Osteoblast (primary cell): ENCODE data around the gene SRSF2. TPM values are rescaled to one million over a fixed set of nuclear protein-coding genes. Genes with fewer than 3 reads are reported as not detected.
"Not testable (repeated sequence)": the region's sequence is repeated elsewhere in the genome, so short reads cannot be mapped to it uniquely, and the experiment has no call there.

ENCODE experiments used
- DNase-seq: peaks from one replicate; pipeline ENCODE4 v3.0.0; 2011; ENCODE audit warnings: low spot score, mixed read lengths; ENCODE audit not compliant: insufficient read length; ENCODE audit errors: missing footprints
- H2AFZ ChIP-seq: 2 replicates; pipeline ENCODE4 v1.6.0; 2011; ENCODE audit warnings: mild to moderate bottlenecking, low read length
- H3K27ac ChIP-seq: 2 replicates; pipeline ENCODE4 v1.5.1; 2011; ENCODE audit warnings: mild to moderate bottlenecking, low read depth, low read length, moderate library complexity
- H3K27me3 ChIP-seq: 2 replicates; pipeline ENCODE4 v1.6.0; 2012; ENCODE audit warnings: mild to moderate bottlenecking, control low read depth, inconsistent platforms, low read length, moderate library complexity; ENCODE audit not compliant: insufficient read depth
- H3K36me3 ChIP-seq: 2 replicates; pipeline ENCODE4 v1.5.1; 2011; ENCODE audit warnings: mild to moderate bottlenecking, low read length, control low read depth, moderate library complexity; ENCODE audit not compliant: insufficient read depth
- H3K4me1 ChIP-seq: 2 replicates; pipeline ENCODE4 v1.5.1; 2011; ENCODE audit warnings: mild to moderate bottlenecking, low read length, control low read depth, moderate library complexity; ENCODE audit not compliant: insufficient read depth
- H3K4me2 ChIP-seq: 2 replicates; pipeline ENCODE4 v1.6.0; 2011; ENCODE audit warnings: mild to moderate bottlenecking, low read length; ENCODE audit not compliant: insufficient read depth
- H3K4me3 ChIP-seq: fragments of 200-600 bp; sonication (generic); 3 replicates; pipeline ENCODE4 v1.5.1; 2012; ENCODE audit warnings: mild to moderate bottlenecking, low read length, inconsistent platforms; ENCODE audit not compliant: insufficient read depth
- H3K79me2 ChIP-seq: 2 replicates; pipeline ENCODE4 v1.6.0; 2012; ENCODE audit warnings: mild to moderate bottlenecking, low read length, control low read depth, inconsistent platforms; ENCODE audit not compliant: insufficient read depth
- H3K9me3 ChIP-seq: 2 replicates; pipeline ENCODE4 v1.5.1; 2011; ENCODE audit warnings: low read depth, low read length, control low read depth
- H4K20me1 ChIP-seq: 2 replicates; pipeline ENCODE4 v1.6.0; 2012; ENCODE audit warnings: mild to moderate bottlenecking, low read length, control low read depth; ENCODE audit not compliant: insufficient read depth
- CTCF ChIP-seq: IDR thresholded peaks from 2 replicates; pipeline ENCODE4 v1.5.1; 2011; ENCODE audit warnings: mild to moderate bottlenecking, low read depth, low read length, moderate library complexity; ENCODE audit errors: extremely low read depth
- total RNA-seq: library from RNA; depleted of rRNA; stranded (reverse); fragments of >200 nt; gene quantifications from 2 replicates; pipeline ENCODE4 v1.2.3, GENCODE V29; 2012

SRSF2 gene
- total RNA-seq, 1 donor, result 102 TPM

- peaks cover 97% of the 10 kb centered on the region for H3K79me2 ChIP-seq
- no peaks in the 10 kb centered on the region for H3K9me3 ChIP-seq
- H3K27ac ChIP-seq, result peak overlapping the region; percentile 91
- peak overlapping the region; percentile 66 for H2AFZ ChIP-seq
- H3K27me3 ChIP-seq, result no peaks in the 10 kb centered on the region
- peak overlapping the region; percentile 54 for H3K4me3 ChIP-seq
- peaks cover 5% of the 10 kb centered on the region for H3K36me3 ChIP-seq
- peaks cover 78% of the 10 kb centered on the region for H4K20me1 ChIP-seq
- DNase-seq, result peak; percentile 98
- peak overlapping the region; percentile 65 for H3K4me2 ChIP-seq
- peaks cover 45% of the 10 kb centered on the region for H3K4me1 ChIP-seq
- TF ChIP-seq CTCF, result no peak
Measured at GRCh38 chr17:76700617-76701470, 36.3 kb downstream of the SRSF2 start.

GRCh38 chr17:76700270-76700616, 36.9 kb downstream of the SRSF2 start:
- peak overlapping the region; percentile 48 for H3K4me3 ChIP-seq
- peak overlapping the region; percentile 66 for H2AFZ ChIP-seq

GRCh38 chr17:76698466-76698977, 38.6 kb downstream of the SRSF2 start:
- H4K20me1 ChIP-seq, result peaks cover 74% of the 10 kb centered on the region
- H3K36me3 ChIP-seq, H3K4me2 ChIP-seq, H3K4me3 ChIP-seq, H3K27me3 ChIP-seq, H2AFZ ChIP-seq, H3K9me3 ChIP-seq, DNase-seq: not testable (repeated sequence)
- H3K4me1 ChIP-seq, result peaks cover 56% of the 10 kb centered on the region
- peaks cover 100% of the 10 kb centered on the region for H3K79me2 ChIP-seq
- H3K27ac ChIP-seq, result peak overlapping the region; percentile 91

More at GRCh38 chr17:76700270-76700616, 36.9 kb downstream of the SRSF2 start:
- peaks cover 4% of the 10 kb centered on the region for H3K36me3 ChIP-seq
- H3K4me2 ChIP-seq, result peak overlapping the region; percentile 65
- H3K79me2 ChIP-seq, result peaks cover 97% of the 10 kb centered on the region
- peaks cover 48% of the 10 kb centered on the region for H3K4me1 ChIP-seq
- no peaks in the 10 kb centered on the region for H3K27me3 ChIP-seq
- peak overlapping the region; percentile 91 for H3K27ac ChIP-seq
- TF ChIP-seq CTCF, result no peak
- H3K9me3 ChIP-seq, result no peaks in the 10 kb centered on the region
- no peak for DNase-seq
- H4K20me1 ChIP-seq, result peaks cover 78% of the 10 kb centered on the region

GRCh38 chr17:76697702-76698465, 39.2 kb downstream of the SRSF2 start:
- Histone ChIP-seq H3K9me3 (no peaks in the 10 kb centered on the region), H3K4me3 (no peak overlapping the region), H3K4me2 (no peak overlapping the region), H4K20me1 (peaks cover 70% of the 10 kb centered on the region), H3K79me2 (peaks cover 99% of the 10 kb centered on the region), H2AFZ (no peak overlapping the region), H3K36me3 (peaks cover 5% of the 10 kb centered on the region), H3K27ac (peak overlapping the region; percentile 40), H3K27me3 (no peaks in the 10 kb centered on the region), H3K4me1 (peaks cover 58% of the 10 kb centered on the region)
- no peak for TF ChIP-seq CTCF
- peak; percentile 65 for DNase-seq
